ENCODE measurements around the gene ANKK1. TPM values are rescaled to one million over a fixed set of nuclear protein-coding genes. Genes with fewer than 3 reads are reported as not detected.

Gene ANKK1
- total RNA-seq, 1 donor from 2014 or later = not detected

GRCh38 chr11:113400631-113401230, 13.2 kb downstream of the ANKK1 start:
- TF ChIP-seq CTCF (IDR thresholded peaks at IDR 0.05; ENCODE audit: insufficient read depth, low read depth, low read length) (no peak), EZH2 (IDR thresholded peaks at IDR 0.05; ENCODE audit: insufficient read depth, low read length) (no peak)
- H2AFZ ChIP-seq (ENCODE audit: low read depth, low read length) = no peak overlapping the region
- H3K4me2 ChIP-seq (ENCODE audit: low read length) = no peak overlapping the region
- H3K4me3 ChIP-seq (ENCODE audit: insufficient read depth, low read depth, low read length) = no peak overlapping the region
- Mint-ChIP-seq H3K4me1 (ENCODE audit: low read depth, unreplicated experiment) (no peaks in the 10 kb centered on the region), H3K27me3 (ENCODE audit: low read depth, unreplicated experiment) (peaks cover 67% of the 10 kb centered on the region), H3K9me3 (ENCODE audit: unreplicated experiment) (peaks cover 2% of the 10 kb centered on the region), H3K36me3 (ENCODE audit: low read depth, unreplicated experiment) (no peaks in the 10 kb centered on the region), H3K27ac (ENCODE audit: unreplicated experiment) (no peak overlapping the region), H3K4me3 (ENCODE audit: unreplicated experiment) (no peak overlapping the region)
- no peaks in the 10 kb centered on the region for H3K4me1 ChIP-seq (ENCODE audit: insufficient read depth, low read length)
- no peaks in the 10 kb centered on the region for H4K20me1 ChIP-seq (ENCODE audit: insufficient read depth, low read length)
- FAIRE-seq = no peak
- no peak overlapping the region for H3K9ac ChIP-seq (ENCODE audit: low read length)
- peaks cover 6% of the 10 kb centered on the region for H3K27me3 ChIP-seq (ENCODE audit: insufficient read depth, low read length)
- H3K9me3 ChIP-seq (ENCODE audit: insufficient read depth, low read depth, low read length) = no peaks in the 10 kb centered on the region
- H3K79me2 ChIP-seq (ENCODE audit: insufficient read depth, low read length) = no peaks in the 10 kb centered on the region
- DNase-seq (ENCODE audit: low read depth) = no peak
- H3K27ac ChIP-seq (ENCODE audit: low read depth, low read length) = no peak overlapping the region
- H3K36me3 ChIP-seq (ENCODE audit: insufficient read depth, low read length) = no peaks in the 10 kb centered on the region

- Histone ChIP-seq H3K27ac (ENCODE audit: low read depth, low read length) (no peak overlapping the region), H3K9ac (ENCODE audit: low read length) (no peak overlapping the region), H4K20me1 (ENCODE audit: insufficient read depth, low read length) (no peaks in the 10 kb centered on the region), H3K27me3 (ENCODE audit: insufficient read depth, low read length) (peaks cover 6% of the 10 kb centered on the region), H3K36me3 (ENCODE audit: insufficient read depth, low read length) (no peaks in the 10 kb centered on the region), H3K9me3 (ENCODE audit: insufficient read depth, low read depth, low read length) (no peaks in the 10 kb centered on the region), H2AFZ (ENCODE audit: low read depth, low read length) (no peak overlapping the region), H3K79me2 (ENCODE audit: insufficient read depth, low read length) (no peaks in the 10 kb centered on the region), H3K4me1 (ENCODE audit: insufficient read depth, low read length) (no peaks in the 10 kb centered on the region), H3K4me2 (ENCODE audit: low read length) (no peak overlapping the region), H3K4me3 (ENCODE audit: insufficient read depth, low read depth, low read length) (no peak overlapping the region)
- no peak for TF ChIP-seq EZH2 (IDR thresholded peaks at IDR 0.05; ENCODE audit: insufficient read depth, low read length)
- TF ChIP-seq CTCF (IDR thresholded peaks at IDR 0.05; ENCODE audit: insufficient read depth, low read depth, low read length) = no peak
- Mint-ChIP-seq H3K4me3 (ENCODE audit: unreplicated experiment) (no peak overlapping the region), H3K36me3 (ENCODE audit: low read depth, unreplicated experiment) (no peaks in the 10 kb centered on the region), H3K4me1 (ENCODE audit: low read depth, unreplicated experiment) (no peaks in the 10 kb centered on the region), H3K27ac (ENCODE audit: unreplicated experiment) (no peak overlapping the region), H3K27me3 (ENCODE audit: low read depth, unreplicated experiment) (peaks cover 70% of the 10 kb centered on the region), H3K9me3 (ENCODE audit: unreplicated experiment) (peaks cover 2% of the 10 kb centered on the region)
- DNase-seq (ENCODE audit: low read depth) (no peak), FAIRE-seq (no peak)
Measured at GRCh38 chr11:113401718-113402117, 14.1 kb downstream of the ANKK1 start.

- peaks cover 2% of the 10 kb centered on the region for H3K9me3 Mint-ChIP-seq (ENCODE audit: unreplicated experiment)
- no peaks in the 10 kb centered on the region for H3K36me3 Mint-ChIP-seq (ENCODE audit: low read depth, unreplicated experiment)
- Histone ChIP-seq H3K9me3 (ENCODE audit: insufficient read depth, low read depth, low read length) (no peaks in the 10 kb centered on the region), H3K36me3 (ENCODE audit: insufficient read depth, low read length) (no peaks in the 10 kb centered on the region), H2AFZ (ENCODE audit: low read depth, low read length) (no peak overlapping the region), H3K4me2 (ENCODE audit: low read length) (no peak overlapping the region), H3K27ac (ENCODE audit: low read depth, low read length) (no peak overlapping the region), H3K4me1 (ENCODE audit: insufficient read depth, low read length) (no peaks in the 10 kb centered on the region), H3K9ac (ENCODE audit: low read length) (no peak overlapping the region), H3K27me3 (ENCODE audit: insufficient read depth, low read length) (peaks cover 9% of the 10 kb centered on the region), H4K20me1 (ENCODE audit: insufficient read depth, low read length) (no peaks in the 10 kb centered on the region), H3K79me2 (ENCODE audit: insufficient read depth, low read length) (no peaks in the 10 kb centered on the region), H3K4me3 (ENCODE audit: insufficient read depth, low read depth, low read length) (no peak overlapping the region)
- TF ChIP-seq CTCF (IDR thresholded peaks at IDR 0.05; ENCODE audit: insufficient read depth, low read depth, low read length) (no peak), EZH2 (IDR thresholded peaks at IDR 0.05; ENCODE audit: insufficient read depth, low read length) (no peak)
- H3K4me1 Mint-ChIP-seq (ENCODE audit: low read depth, unreplicated experiment) = no peaks in the 10 kb centered on the region
- peaks cover 80% of the 10 kb centered on the region for H3K27me3 Mint-ChIP-seq (ENCODE audit: low read depth, unreplicated experiment)
- H3K4me3 Mint-ChIP-seq (ENCODE audit: unreplicated experiment) = no peak overlapping the region
- FAIRE-seq (no peak), DNase-seq (ENCODE audit: low read depth) (no peak)
- H3K27ac Mint-ChIP-seq (ENCODE audit: unreplicated experiment) = no peak overlapping the region
Measured at GRCh38 chr11:113404859-113405430, 17.4 kb downstream of the ANKK1 start.
